ENCODE results near the gene TMEM220.

DNA sequence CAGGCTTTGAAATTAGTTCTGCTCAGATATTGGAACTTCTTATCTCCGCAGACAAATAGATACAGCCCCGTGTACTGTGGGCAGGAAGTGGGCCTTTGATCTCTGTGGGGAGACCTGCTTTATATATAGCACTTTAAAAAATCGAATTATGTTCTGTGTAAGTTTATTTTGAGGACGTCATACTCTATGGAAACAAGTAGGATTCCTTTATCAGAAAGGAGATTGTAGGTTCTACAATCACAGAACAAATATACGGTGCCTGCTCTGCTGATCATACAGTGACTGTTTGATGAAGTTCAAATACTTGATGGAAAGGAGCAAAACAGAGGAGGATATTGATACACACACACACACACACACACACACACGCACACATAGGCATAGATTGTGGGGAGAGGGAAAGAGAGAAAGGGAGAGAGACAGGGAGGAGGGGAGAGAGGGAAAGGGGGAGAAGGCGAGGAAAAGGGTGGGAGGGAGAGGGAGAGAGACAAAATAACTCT is 14.7 kb upstream of the TMEM220 start:
- no peak for TF ChIP-seq EP300 (IDR thresholded peaks at IDR 0.05; ENCODE audit: borderline replicate concordance in 1 of 2, control insufficient read depth in 1 of 2, low read depth in 2 of 2, low read length in 2 of 2)
- TF ChIP-seq, protein P1, sequence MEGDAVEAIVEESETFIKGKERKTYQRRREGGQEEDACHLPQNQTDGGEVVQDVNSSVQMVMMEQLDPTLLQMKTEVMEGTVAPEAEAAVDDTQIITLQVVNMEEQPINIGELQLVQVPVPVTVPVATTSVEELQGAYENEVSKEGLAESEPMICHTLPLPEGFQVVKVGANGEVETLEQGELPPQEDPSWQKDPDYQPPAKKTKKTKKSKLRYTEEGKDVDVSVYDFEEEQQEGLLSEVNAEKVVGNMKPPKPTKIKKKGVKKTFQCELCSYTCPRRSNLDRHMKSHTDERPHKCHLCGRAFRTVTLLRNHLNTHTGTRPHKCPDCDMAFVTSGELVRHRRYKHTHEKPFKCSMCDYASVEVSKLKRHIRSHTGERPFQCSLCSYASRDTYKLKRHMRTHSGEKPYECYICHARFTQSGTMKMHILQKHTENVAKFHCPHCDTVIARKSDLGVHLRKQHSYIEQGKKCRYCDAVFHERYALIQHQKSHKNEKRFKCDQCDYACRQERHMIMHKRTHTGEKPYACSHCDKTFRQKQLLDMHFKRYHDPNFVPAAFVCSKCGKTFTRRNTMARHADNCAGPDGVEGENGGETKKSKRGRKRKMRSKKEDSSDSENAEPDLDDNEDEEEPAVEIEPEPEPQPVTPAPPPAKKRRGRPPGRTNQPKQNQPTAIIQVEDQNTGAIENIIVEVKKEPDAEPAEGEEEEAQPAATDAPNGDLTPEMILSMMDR (IDR thresholded peaks at IDR 0.05 in 2 of 3, conservative IDR thresholded peaks at IDR 0.05 in 1 of 3; ENCODE audit: control insufficient read depth in 2 of 3, extremely low read depth in 1 of 3, insufficient read depth in 1 of 3, low read depth in 3 of 3, low read length in 3 of 3) = no peak
- TF ChIP-seq, protein P2, sequence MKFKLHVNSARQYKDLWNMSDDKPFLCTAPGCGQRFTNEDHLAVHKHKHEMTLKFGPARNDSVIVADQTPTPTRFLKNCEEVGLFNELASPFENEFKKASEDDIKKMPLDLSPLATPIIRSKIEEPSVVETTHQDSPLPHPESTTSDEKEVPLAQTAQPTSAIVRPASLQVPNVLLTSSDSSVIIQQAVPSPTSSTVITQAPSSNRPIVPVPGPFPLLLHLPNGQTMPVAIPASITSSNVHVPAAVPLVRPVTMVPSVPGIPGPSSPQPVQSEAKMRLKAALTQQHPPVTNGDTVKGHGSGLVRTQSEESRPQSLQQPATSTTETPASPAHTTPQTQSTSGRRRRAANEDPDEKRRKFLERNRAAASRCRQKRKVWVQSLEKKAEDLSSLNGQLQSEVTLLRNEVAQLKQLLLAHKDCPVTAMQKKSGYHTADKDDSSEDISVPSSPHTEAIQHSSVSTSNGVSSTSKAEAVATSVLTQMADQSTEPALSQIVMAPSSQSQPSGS (IDR thresholded peaks at IDR 0.05; ENCODE audit: low read length) = no peak
- TF ChIP-seq, protein P3, sequence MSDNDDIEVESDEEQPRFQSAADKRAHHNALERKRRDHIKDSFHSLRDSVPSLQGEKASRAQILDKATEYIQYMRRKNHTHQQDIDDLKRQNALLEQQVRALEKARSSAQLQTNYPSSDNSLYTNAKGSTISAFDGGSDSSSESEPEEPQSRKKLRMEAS (IDR thresholded peaks at IDR 0.05; ENCODE audit: low read depth, low read length) = no peak
- no peak for TF ChIP-seq ASH2L (IDR thresholded peaks at IDR 0.05; ENCODE audit: borderline replicate concordance, low read depth)
- no peak for TF ChIP-seq SUZ12 (IDR thresholded peaks at IDR 0.05; ENCODE audit: unreplicated experiment)
- TF ChIP-seq ZNF207 (IDR thresholded peaks at IDR 0.05; ENCODE audit: borderline replicate concordance) = no peak
- TF ChIP-seq, protein P4, sequence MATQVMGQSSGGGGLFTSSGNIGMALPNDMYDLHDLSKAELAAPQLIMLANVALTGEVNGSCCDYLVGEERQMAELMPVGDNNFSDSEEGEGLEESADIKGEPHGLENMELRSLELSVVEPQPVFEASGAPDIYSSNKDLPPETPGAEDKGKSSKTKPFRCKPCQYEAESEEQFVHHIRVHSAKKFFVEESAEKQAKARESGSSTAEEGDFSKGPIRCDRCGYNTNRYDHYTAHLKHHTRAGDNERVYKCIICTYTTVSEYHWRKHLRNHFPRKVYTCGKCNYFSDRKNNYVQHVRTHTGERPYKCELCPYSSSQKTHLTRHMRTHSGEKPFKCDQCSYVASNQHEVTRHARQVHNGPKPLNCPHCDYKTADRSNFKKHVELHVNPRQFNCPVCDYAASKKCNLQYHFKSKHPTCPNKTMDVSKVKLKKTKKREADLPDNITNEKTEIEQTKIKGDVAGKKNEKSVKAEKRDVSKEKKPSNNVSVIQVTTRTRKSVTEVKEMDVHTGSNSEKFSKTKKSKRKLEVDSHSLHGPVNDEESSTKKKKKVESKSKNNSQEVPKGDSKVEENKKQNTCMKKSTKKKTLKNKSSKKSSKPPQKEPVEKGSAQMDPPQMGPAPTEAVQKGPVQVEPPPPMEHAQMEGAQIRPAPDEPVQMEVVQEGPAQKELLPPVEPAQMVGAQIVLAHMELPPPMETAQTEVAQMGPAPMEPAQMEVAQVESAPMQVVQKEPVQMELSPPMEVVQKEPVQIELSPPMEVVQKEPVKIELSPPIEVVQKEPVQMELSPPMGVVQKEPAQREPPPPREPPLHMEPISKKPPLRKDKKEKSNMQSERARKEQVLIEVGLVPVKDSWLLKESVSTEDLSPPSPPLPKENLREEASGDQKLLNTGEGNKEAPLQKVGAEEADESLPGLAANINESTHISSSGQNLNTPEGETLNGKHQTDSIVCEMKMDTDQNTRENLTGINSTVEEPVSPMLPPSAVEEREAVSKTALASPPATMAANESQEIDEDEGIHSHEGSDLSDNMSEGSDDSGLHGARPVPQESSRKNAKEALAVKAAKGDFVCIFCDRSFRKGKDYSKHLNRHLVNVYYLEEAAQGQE (IDR thresholded peaks at IDR 0.05; ENCODE audit: low read depth, low read length) = no peak

All from GM12878 (cell line).